ENCODE data around the gene EMILIN2.
"Not testable (repeated sequence)": the region's sequence is repeated elsewhere in the genome, so short reads cannot be mapped to it uniquely, and the experiment has no call there.

The EMILIN2 gene

DNA sequence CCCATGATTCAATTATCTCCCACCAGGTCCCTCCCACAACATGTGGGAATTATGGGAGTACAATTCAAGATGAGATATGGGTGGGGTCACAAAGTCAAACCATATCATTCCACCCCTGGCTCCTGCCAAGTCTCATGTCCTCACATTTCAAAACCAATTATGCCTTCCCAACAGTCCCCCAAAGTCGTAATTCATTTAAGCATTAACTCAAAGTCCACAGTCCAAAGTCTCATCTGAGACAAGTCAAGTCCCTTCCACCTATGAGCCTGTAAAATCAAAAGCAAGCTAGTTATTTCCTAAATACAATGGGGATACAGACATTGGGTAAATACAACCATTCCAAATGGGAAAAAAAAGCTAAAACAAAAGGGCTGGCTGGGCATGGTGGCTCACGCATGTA is 38.2 kb upstream of the EMILIN2 start:
- not testable (repeated sequence) for H2AK5ac ChIP-seq (ENCODE audit: low read depth, low read length); H3K9ac ChIP-seq (ENCODE audit: low read depth, low read length, poor library complexity); H3K14ac ChIP-seq (ENCODE audit: low read length); DNase-seq (ENCODE audit: low spot score); H3K18ac ChIP-seq (ENCODE audit: low read length); H2BK15ac ChIP-seq (ENCODE audit: low read length); H4K8ac ChIP-seq (ENCODE audit: low read depth, low read length); H2BK12ac ChIP-seq (ENCODE audit: low read length); H3K4me3 ChIP-seq (ENCODE audit: low read length in 2 of 2); H3K27ac ChIP-seq (replicated peaks; ENCODE audit: low read length); H3K4me1 ChIP-seq (ENCODE audit: control insufficient read depth in 2 of 2, insufficient read depth in 1 of 2, low read depth in 1 of 2, low read length in 2 of 2); H3K4me2 ChIP-seq (ENCODE audit: insufficient read depth, low read length, poor library complexity, severe bottlenecking); H3K79me1 ChIP-seq (ENCODE audit: low read depth, low read length); H3K23ac ChIP-seq (ENCODE audit: low read depth, low read length, poor library complexity); H4K91ac ChIP-seq (ENCODE audit: low read depth, low read length, poor library complexity); H2BK120ac ChIP-seq (ENCODE audit: low read depth, low read length); H3K4ac ChIP-seq (ENCODE audit: low read length); H3K27me3 ChIP-seq (ENCODE audit: control insufficient read depth in 3 of 3, insufficient read depth in 3 of 3, low read depth in 1 of 3, low read length in 3 of 3); H2BK5ac ChIP-seq (ENCODE audit: low read length); H3K9me3 ChIP-seq (replicated peaks in 1 of 2; ENCODE audit: control insufficient read depth in 2 of 2, insufficient read depth in 1 of 2, low read depth in 1 of 2, low read length in 2 of 2); H2AFZ ChIP-seq (ENCODE audit: low read length)
- WGBS, 2 donors (ENCODE audit: extremely low coverage in 2 of 2, insufficient read length in 2 of 2, insufficient replicate concordance in 1 of 2) = no CpG with 5 or more reads among the region's 2 CpGs
- peaks cover 0 to 25% of the 10 kb centered on the region in 2 donors for H3K36me3 ChIP-seq (replicated peaks in 1 of 2; ENCODE audit: control insufficient read depth in 2 of 2, insufficient read depth in 2 of 2, low read length in 2 of 2)

- H2BK12ac ChIP-seq (ENCODE audit: low read length); H2BK15ac ChIP-seq (ENCODE audit: low read length); H2AFZ ChIP-seq (ENCODE audit: low read length); H3K4me1 ChIP-seq (ENCODE audit: control insufficient read depth in 2 of 2, insufficient read depth in 1 of 2, low read depth in 1 of 2, low read length in 2 of 2); H4K91ac ChIP-seq (ENCODE audit: low read depth, low read length, poor library complexity); H2BK5ac ChIP-seq (ENCODE audit: low read length); H3K9me3 ChIP-seq (replicated peaks in 1 of 2; ENCODE audit: control insufficient read depth in 2 of 2, insufficient read depth in 1 of 2, low read depth in 1 of 2, low read length in 2 of 2); H4K8ac ChIP-seq (ENCODE audit: low read depth, low read length); H3K23ac ChIP-seq (ENCODE audit: low read depth, low read length, poor library complexity); H3K18ac ChIP-seq (ENCODE audit: low read length); H3K4ac ChIP-seq (ENCODE audit: low read length); H2AK5ac ChIP-seq (ENCODE audit: low read depth, low read length); H3K79me1 ChIP-seq (ENCODE audit: low read depth, low read length); DNase-seq (ENCODE audit: low spot score); H3K27me3 ChIP-seq (ENCODE audit: control insufficient read depth in 3 of 3, insufficient read depth in 3 of 3, low read depth in 1 of 3, low read length in 3 of 3); H3K27ac ChIP-seq (replicated peaks; ENCODE audit: low read length); H3K4me2 ChIP-seq (ENCODE audit: insufficient read depth, low read length, poor library complexity, severe bottlenecking); H2BK120ac ChIP-seq (ENCODE audit: low read depth, low read length); H3K9ac ChIP-seq (ENCODE audit: low read depth, low read length, poor library complexity); H3K4me3 ChIP-seq (ENCODE audit: low read length in 2 of 2); H3K14ac ChIP-seq (ENCODE audit: low read length): not testable (repeated sequence)
- WGBS, 2 donors (ENCODE audit: extremely low coverage in 2 of 2, insufficient read length in 2 of 2, insufficient replicate concordance in 1 of 2) = no CpG with 5 or more reads among the region's 6 CpGs
- peaks cover 0 to 14% of the 10 kb centered on the region in 2 donors for H3K36me3 ChIP-seq (replicated peaks in 1 of 2; ENCODE audit: control insufficient read depth in 2 of 2, insufficient read depth in 2 of 2, low read length in 2 of 2)
These were observed 37.1 kb upstream of the EMILIN2 start for GRCh38 chr18:2809666-2810183.

DNA sequence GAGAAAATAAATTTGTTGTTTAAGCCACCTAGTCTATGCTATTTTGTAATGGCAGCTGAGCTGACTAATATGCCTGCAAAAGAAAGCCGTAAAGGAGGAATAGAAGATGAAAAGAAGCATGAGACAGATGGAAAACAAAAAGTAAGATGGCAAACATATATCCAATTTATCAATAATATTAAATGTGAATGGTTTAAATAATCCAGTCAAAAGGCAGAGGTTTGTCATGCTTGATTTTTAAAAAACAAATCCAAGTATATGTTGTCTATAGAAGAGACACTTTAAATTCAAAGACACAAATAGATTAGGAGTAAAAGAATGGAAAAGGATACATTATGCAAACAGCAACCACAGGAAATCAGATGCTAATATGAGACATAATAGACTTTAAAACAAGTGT is 35.4 kb upstream of the EMILIN2 start:
- no peak overlapping the region for H3K4ac ChIP-seq (ENCODE audit: low read length)
- DNase-seq (ENCODE audit: low spot score) = no peak
- H2AFZ ChIP-seq (ENCODE audit: low read length) = no peak overlapping the region
- H3K36me3 ChIP-seq (replicated peaks in 1 of 2; ENCODE audit: control insufficient read depth in 2 of 2, insufficient read depth in 2 of 2, low read length in 2 of 2) = no peaks in the 10 kb centered on the region
- no peak overlapping the region for H4K8ac ChIP-seq (ENCODE audit: low read depth, low read length)
- H3K9ac ChIP-seq (ENCODE audit: low read depth, low read length, poor library complexity) = no peak overlapping the region
- H2AK5ac ChIP-seq (ENCODE audit: low read depth, low read length) = no peak overlapping the region
- WGBS, 2 donors (ENCODE audit: extremely low coverage in 2 of 2, insufficient read length in 2 of 2, insufficient replicate concordance in 1 of 2) = no CpG with 5 or more reads among the region's 1 CpG
- no peak overlapping the region for H3K4me2 ChIP-seq (ENCODE audit: insufficient read depth, low read length, poor library complexity, severe bottlenecking)
- no peak overlapping the region for H3K18ac ChIP-seq (ENCODE audit: low read length)
- H4K91ac ChIP-seq (ENCODE audit: low read depth, low read length, poor library complexity) = no peak overlapping the region
- no peaks in the 10 kb centered on the region for H3K27me3 ChIP-seq (ENCODE audit: control insufficient read depth in 3 of 3, insufficient read depth in 3 of 3, low read depth in 1 of 3, low read length in 3 of 3)
- no peaks in the 10 kb centered on the region for H3K4me1 ChIP-seq (ENCODE audit: control insufficient read depth in 2 of 2, insufficient read depth in 1 of 2, low read depth in 1 of 2, low read length in 2 of 2)
- H2BK5ac ChIP-seq (ENCODE audit: low read length) = no peak overlapping the region
- no peak overlapping the region for H2BK120ac ChIP-seq (ENCODE audit: low read depth, low read length)
- peaks cover 0 to 1% of the 10 kb centered on the region in 2 donors for H3K9me3 ChIP-seq (replicated peaks in 1 of 2; ENCODE audit: control insufficient read depth in 2 of 2, insufficient read depth in 1 of 2, low read depth in 1 of 2, low read length in 2 of 2)
- H2BK15ac ChIP-seq (ENCODE audit: low read length) = no peak overlapping the region
- no peaks in the 10 kb centered on the region for H3K79me1 ChIP-seq (ENCODE audit: low read depth, low read length)
- no peak overlapping the region for H3K23ac ChIP-seq (ENCODE audit: low read depth, low read length, poor library complexity)
- H3K14ac ChIP-seq (ENCODE audit: low read length) = no peak overlapping the region
- H2BK12ac ChIP-seq (ENCODE audit: low read length) = no peak overlapping the region
- H3K4me3 ChIP-seq (ENCODE audit: low read length in 2 of 2) = no peak overlapping the region
- H3K27ac ChIP-seq (replicated peaks; ENCODE audit: low read length) = no peak overlapping the region

DNA sequence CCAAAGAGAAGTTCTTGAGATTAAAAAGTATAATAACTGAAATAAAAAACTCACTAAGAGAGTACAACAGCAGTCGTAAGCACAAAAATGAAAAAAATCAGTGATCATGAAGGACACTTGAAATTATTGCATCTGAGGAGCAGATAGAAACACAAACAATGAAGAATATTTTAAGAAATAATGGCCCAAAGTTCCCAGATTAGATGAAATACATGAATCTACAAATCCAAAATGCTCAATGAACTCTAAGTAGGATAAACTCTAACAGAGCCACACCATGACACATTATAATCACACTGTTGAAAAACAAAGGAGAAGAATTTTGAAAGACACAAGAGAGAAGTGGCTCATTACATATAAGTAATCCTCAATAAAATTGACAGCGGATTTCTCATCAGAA is 31.9 kb upstream of the EMILIN2 start:
- no CpG with 5 or more reads among the region's 2 CpGs for WGBS, 2 donors (ENCODE audit: extremely low coverage in 2 of 2, insufficient read length in 2 of 2, insufficient replicate concordance in 1 of 2)
- Histone ChIP-seq H3K9ac (ENCODE audit: low read depth, low read length, poor library complexity) (no peak overlapping the region), H2AK5ac (ENCODE audit: low read depth, low read length) (no peak overlapping the region), H2AFZ (ENCODE audit: low read length) (no peak overlapping the region), H3K36me3 (replicated peaks in 1 of 2; ENCODE audit: control insufficient read depth in 2 of 2, insufficient read depth in 2 of 2, low read length in 2 of 2) (no peaks in the 10 kb centered on the region), H3K14ac (ENCODE audit: low read length) (no peak overlapping the region), H3K4me2 (ENCODE audit: insufficient read depth, low read length, poor library complexity, severe bottlenecking) (no peak overlapping the region), H2BK120ac (ENCODE audit: low read depth, low read length) (no peak overlapping the region), H2BK5ac (ENCODE audit: low read length) (no peak overlapping the region), H3K4ac (ENCODE audit: low read length) (no peak overlapping the region), H4K8ac (ENCODE audit: low read depth, low read length) (no peak overlapping the region), H3K79me1 (ENCODE audit: low read depth, low read length) (no peaks in the 10 kb centered on the region), H2BK15ac (ENCODE audit: low read length) (no peak overlapping the region), H3K9me3 (replicated peaks in 1 of 2; ENCODE audit: control insufficient read depth in 2 of 2, insufficient read depth in 1 of 2, low read depth in 1 of 2, low read length in 2 of 2) (peaks cover 0 to 1% of the 10 kb centered on the region in 2 donors), H3K18ac (ENCODE audit: low read length) (no peak overlapping the region), H3K27ac (replicated peaks; ENCODE audit: low read length) (no peak overlapping the region), H3K23ac (ENCODE audit: low read depth, low read length, poor library complexity) (no peak overlapping the region), H2BK12ac (ENCODE audit: low read length) (no peak overlapping the region), H3K27me3 (ENCODE audit: control insufficient read depth in 3 of 3, insufficient read depth in 3 of 3, low read depth in 1 of 3, low read length in 3 of 3) (no peaks in the 10 kb centered on the region), H3K4me1 (ENCODE audit: control insufficient read depth in 2 of 2, insufficient read depth in 1 of 2, low read depth in 1 of 2, low read length in 2 of 2) (no peaks in the 10 kb centered on the region), H4K91ac (ENCODE audit: low read depth, low read length, poor library complexity) (no peak overlapping the region), H3K4me3 (ENCODE audit: low read length in 2 of 2) (no peak overlapping the region)
- DNase-seq (ENCODE audit: low spot score) = no peak

Measured in neuronal stem cell (in vitro differentiated cells).